GM19351 (cell line): ENCODE results near the gene SFRP4.

Source experiments
- ATAC-seq: cut with Tn5 transposase; IDR thresholded peaks from one replicate; pipeline ENCODE4 v1.9.1; 2021; ENCODE audit warnings: mild to moderate bottlenecking, moderate library complexity; ENCODE audit not compliant: unreplicated experiment

The SFRP4 gene

GRCh38 chr7:37925620-37926019 is 9.0 kb upstream of the SFRP4 start:
- no peak for ATAC-seq

DNA sequence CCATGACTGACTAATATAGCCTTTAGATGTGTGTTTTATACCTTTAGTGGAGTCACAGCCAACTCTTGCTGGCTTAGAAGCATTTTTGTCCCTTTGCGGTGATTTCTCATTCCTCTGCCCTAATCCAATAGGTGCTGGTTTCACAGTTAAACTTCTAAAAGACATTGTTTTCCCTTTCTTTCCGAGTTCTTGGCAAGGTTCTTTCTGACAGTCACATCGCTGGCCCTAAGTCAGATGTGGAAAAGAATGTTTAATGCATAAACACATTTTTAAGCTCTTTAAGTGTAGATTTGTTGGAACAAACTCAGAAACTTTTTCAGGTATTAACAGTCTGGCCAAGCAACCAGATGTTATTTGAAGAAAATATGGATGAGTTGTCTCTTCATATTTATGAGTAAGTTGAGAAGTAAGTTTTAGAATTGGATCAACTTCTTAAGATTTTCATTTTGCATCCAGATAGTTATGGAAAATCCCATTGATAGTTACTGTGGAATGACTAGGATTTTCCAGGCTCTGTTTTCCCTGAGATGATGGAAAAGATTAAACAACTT is 7.9 kb upstream of the SFRP4 start:
- no peak for ATAC-seq

GRCh38 chr7:37923996-37924395 is 7.4 kb upstream of the SFRP4 start:
- no peak for ATAC-seq

GRCh38 chr7:37921876-37922275 is 5.3 kb upstream of the SFRP4 start:
- no peak for ATAC-seq

DNA sequence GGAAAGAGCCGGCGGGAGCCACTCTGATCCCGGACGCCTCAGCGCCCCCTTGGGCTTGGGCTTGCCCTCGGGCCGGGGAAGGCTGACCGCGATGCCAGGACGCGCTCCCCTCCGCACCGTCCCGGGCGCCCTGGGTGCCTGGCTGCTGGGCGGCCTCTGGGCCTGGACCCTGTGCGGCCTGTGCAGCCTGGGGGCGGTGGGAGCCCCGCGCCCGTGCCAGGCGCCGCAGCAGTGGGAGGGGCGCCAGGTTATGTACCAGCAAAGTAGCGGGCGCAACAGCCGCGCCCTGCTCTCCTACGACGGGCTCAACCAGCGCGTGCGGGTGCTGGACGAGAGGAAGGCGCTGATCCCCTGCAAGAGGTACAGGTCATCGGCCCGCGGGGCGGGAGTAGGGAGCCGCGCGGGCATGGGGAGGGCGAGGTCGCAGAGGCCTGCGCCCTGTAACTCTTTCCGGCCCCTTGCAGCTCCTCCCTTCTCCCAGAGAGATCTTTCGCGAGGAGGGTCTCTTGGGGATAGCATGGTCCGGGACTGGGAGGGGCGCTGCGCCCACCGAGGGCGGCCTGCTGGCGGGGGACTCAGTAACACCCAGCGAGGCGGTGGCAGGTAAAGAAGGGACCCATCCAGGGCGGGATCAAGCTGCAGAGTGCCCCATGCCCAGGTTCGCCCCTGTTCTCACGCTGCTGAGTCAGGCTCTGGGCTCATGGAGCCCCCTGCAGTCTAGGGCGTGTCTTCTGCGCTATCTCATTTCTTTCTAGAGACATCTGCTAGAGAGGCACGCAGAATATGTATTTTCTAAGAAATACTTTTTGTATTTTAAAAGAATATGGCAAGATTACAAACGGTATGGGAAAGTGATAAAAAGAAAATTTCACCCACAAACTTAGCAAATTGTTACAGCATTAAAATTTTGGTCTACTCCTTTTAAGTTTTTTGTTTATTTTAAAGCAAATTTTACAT is 4.5 kb upstream of the SFRP4 start:
- peak; percentile 41 for ATAC-seq

GRCh38 chr7:37920305-37920848 is 3.8 kb upstream of the SFRP4 start, which contains the start of gene EPDR1:
Gene EPDR1 (plus strand): TSS chr7:37920640. CDS start chr7:37920940, 300 bp downstream.
- peak; percentile 22 for ATAC-seq

DNA sequence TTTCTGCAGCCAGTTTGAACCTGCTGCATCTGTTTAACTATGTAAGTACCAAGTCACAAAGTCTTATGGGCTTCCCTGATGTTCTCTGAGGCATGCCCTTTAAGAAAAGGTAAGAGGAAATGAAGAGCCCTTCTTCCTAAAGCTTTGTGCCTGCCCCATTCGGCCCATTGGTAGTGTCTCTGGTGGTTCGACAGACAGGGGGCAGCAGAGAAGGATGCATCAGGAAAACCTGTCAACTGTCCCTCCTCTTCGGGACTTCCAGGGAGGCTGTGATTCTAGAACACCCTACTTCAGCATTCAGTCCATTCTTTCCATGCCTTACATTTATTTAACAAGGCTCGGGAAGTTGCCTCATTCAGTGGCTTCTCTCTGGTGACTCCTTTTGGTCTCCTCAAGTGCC is 1.9 kb upstream of the SFRP4 start:
- ATAC-seq, result no peak

DNA sequence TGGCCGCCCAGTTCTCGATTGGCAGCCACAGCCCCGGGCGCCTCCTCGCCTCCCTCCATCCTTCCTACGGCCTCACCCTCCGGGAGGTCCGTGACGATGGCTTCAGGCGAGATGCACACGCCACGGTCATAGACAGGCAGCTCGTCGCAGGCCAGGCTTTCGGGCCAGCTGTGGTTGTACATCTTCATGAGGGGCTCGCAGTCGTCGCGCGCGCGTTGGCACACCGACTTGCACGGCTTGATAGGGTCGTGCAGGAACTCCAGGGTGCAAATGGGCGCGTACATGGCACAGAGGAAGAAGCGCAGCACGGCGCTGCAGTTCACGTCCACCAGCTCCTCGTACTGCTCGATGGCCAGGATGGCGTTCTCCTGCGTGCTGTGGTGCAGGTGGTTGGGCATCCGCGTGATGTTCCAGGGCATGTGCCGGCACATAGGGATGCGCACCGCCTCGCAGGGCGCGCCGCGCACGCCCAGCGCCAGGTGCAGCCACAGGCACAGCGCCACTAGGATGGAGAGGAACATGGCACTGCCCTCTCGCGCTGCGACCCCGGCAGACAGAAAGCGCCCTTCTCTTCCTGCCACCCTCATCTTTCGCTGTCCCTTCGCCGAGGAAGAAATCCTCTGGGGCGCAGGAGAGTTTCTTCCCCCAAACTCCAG is 472 bp downstream of the SFRP4 start:
- ATAC-seq, result no peak

DNA sequence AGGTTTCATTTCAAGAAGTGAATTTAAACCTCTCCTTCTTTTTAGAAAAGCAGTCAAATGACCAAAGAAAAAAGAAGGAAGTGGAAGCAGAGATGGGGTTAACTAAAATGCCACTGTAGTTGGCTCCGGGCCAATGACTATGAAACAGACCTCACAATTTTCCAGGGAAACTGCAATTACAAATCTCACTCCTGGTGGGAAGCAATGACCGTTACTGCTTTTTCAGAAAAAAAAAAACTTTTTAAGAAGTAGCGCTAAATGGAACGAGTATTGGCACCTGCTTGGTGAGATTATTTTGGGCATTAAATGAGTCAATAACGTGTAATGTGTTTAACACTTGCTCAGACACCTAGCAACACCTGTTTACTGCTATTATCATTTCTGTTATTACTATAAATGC is 1.2 kb downstream of the SFRP4 start:
- no peak for ATAC-seq

DNA sequence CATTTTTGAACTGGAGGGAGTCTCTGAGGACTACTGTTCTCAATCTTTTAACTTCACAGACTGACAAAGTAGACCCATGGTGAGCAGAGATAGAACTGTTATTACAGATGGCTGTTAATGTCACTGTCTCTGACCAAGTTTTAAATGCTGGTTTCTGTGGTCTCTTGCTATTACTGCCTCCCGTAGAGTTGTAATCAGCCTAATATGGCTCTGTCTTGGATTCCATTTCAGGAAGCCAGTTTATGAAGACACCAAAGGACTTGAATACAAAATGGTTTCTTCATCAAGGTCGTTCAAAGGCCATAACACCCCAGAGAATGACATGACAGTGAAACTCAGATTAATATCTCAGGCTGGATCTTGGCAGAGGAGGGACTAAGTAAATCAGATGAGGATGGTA is 3.9 kb downstream of the SFRP4 start:
- no peak for ATAC-seq

GRCh38 chr7:37908221-37908788 is 8.3 kb downstream of the SFRP4 start:
- ATAC-seq, result no peak

GRCh38 chr7:37901890-37902524 is 14.6 kb downstream of the SFRP4 start:
- ATAC-seq, result no peak

- no peak for ATAC-seq
These were observed 15.3 kb downstream of the SFRP4 start for GRCh38 chr7:37901236-37901827.

DNA sequence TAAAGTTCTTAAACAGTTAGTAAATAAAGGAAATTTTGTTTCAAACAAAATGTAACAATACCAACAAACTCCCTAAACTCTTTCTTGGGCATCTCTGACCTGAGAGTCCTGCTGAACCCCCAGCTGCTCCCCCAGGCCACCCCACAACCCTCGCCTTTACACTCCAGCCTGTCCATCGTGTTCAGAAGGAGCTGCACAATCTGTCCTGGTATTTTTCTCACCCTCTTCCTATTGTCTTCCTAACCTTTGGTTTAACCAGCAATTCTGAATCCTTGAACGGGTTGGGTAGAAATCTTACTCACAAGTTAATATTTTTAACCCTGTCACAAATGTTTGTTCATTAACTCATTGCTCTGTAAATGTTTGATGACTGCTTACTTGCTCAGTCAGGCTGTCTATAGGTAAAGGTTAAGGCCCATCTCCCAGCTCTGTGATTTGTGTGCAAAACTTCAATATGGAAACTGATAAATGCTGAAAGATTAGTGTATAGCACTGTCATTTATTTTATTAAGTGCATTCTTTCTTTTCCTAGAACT is 16.8 kb downstream of the SFRP4 start:
- no peak for ATAC-seq

DNA sequence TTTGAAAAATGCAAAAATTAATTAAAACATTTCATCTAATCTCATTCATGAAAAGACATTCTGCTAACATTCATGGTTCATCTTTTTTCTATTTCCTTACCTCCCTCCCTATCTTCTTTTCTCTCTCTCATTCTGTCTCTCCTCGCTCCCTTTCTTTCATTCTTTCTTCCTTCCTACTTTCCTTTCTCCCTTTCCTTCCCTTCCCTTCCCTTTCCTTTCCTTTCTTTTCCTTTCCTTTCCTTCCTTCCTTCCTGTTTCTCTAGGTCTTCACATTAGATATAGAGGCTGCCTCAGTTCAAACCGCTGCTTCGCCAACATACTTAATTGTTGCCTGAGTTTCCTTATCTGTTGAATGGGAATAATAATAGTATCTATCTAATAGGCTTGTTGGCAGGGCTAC is 21.9 kb downstream of the SFRP4 start:
- ATAC-seq, result no peak

DNA sequence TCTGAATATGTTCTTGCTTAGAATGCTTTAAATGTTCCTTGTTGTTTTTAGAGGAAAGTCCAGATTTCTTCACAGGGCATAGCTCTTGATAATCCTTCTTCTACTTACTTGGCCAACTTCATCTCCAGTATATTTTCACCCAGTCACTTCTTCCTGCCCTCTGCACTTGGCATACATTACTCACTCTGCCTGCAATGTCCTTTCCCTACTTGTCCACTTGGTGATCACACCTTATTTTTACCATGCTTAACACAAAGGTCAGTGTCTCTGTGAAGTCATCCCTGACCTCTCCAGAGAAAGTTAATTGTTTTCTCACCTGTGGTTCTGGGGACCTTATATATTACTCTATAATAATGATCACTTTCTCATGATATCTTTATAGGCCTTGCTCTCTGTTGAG is 23.3 kb downstream of the SFRP4 start:
- no peak for ATAC-seq

DNA sequence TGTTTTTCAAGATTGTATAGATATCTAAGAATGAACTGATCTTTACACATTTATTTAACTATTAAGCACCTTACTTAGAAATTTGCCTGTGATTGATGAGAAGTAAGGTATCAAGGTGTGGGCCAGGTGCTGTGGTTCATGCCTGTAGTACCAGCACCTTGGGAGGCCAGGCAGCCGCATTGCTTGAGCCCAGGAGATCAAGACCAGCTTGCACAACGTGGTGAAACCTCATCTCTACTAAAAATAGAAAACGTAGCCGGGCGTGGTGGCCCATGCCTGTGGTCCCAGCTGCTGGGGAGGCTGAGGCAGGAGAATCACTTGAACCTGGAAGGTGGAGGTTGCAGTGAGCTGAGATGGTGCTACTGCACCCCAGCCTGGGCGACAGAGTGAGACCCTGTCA is 34.5 kb downstream of the SFRP4 start:
- ATAC-seq, result no peak
